DOHH2 (cell line): ENCODE results near the gene RASAL2.

Experiments used
- H3F3A ChIP-seq: fragments of 200-600 bp; sonication (generic), shearing (Covaris generic); 2 replicates; pipeline ENCODE4 v1.6.0; 2016; ENCODE audit warnings: antibody characterized with exemption, mild to moderate bottlenecking; ENCODE audit not compliant: control insufficient read depth, insufficient read depth
- H3K27ac ChIP-seq: fragments of 200-600 bp; sonication (generic); 2 replicates; pipeline ENCODE4 v1.5.1; 2014; ENCODE audit warnings: low read depth, mild to moderate bottlenecking, low read length, moderate library complexity
- H3K27me3 ChIP-seq: fragments of 200-600 bp; sonication (generic); 2 replicates; pipeline ENCODE4 v1.6.1; 2014; ENCODE audit warnings: mild to moderate bottlenecking, low read length, mixed read lengths; ENCODE audit not compliant: control insufficient read depth
- H3K36me3 ChIP-seq: fragments of 200-600 bp; sonication (generic); 2 replicates; pipeline ENCODE4 v1.6.1; 2014; ENCODE audit warnings: mild to moderate bottlenecking, low read length, moderate library complexity, mixed read lengths; ENCODE audit not compliant: control insufficient read depth
- H3K4me1 ChIP-seq: fragments of 200-600 bp; sonication (generic); 2 replicates; pipeline ENCODE4 v1.6.1; 2014; ENCODE audit warnings: mild to moderate bottlenecking, low read length, mixed read lengths; ENCODE audit not compliant: control insufficient read depth
- H3K4me2 ChIP-seq: fragments of 200-600 bp; sonication (generic); 2 replicates; pipeline ENCODE4 v1.6.0; 2014; ENCODE audit warnings: mild to moderate bottlenecking, low read length, moderate library complexity
- H3K4me3 ChIP-seq: fragments of 200-600 bp; sonication (generic); 2 replicates; pipeline ENCODE4 v1.5.1; 2014; ENCODE audit warnings: mild to moderate bottlenecking, low read length, mixed read lengths
- H3K79me2 ChIP-seq: fragments of 200-600 bp; sonication (generic); 2 replicates; pipeline ENCODE4 v1.6.1; 2014; ENCODE audit warnings: mild to moderate bottlenecking, low read length, mixed read lengths; ENCODE audit not compliant: control insufficient read depth
- H3K9me2 ChIP-seq: fragments of 200-600 bp; sonication (generic); replicated peaks from 2 replicates; pipeline ENCODE4 v1.6.1; 2014; ENCODE audit warnings: mild to moderate bottlenecking, low read length, mixed read lengths; ENCODE audit not compliant: control insufficient read depth
- H3K9me3 ChIP-seq: fragments of 200-600 bp; sonication (generic); 2 replicates; pipeline ENCODE4 v1.6.1; 2014; ENCODE audit warnings: antibody characterized with exemption, low read length, mixed read lengths; ENCODE audit not compliant: control insufficient read depth, insufficient read depth
- H4K20me1 ChIP-seq: fragments of 200-600 bp; sonication (generic); 2 replicates; pipeline ENCODE4 v1.6.0; 2014; ENCODE audit warnings: low read depth, mild to moderate bottlenecking, antibody characterized with exemption, low read length, moderate library complexity; ENCODE audit not compliant: control insufficient read depth, insufficient read depth
- EZH2phosphoT487 ChIP-seq: fragments of 200-600 bp; sonication (generic); IDR thresholded peaks from 2 replicates; pipeline ENCODE4 v1.6.1; 2017; ENCODE audit warnings: borderline replicate concordance, mild to moderate bottlenecking, antibody characterized with exemption, low read length, moderate library complexity, mixed read lengths
- TF ChIP-seq, protein P1 (sequence below): fragments of 200-600 bp; sonication (generic); IDR thresholded peaks from one replicate; pipeline ENCODE4 v1.5.1; 2014; ENCODE audit warnings: antibody characterized with exemption, mild to moderate bottlenecking, low read depth, low read length; ENCODE audit not compliant: poor library complexity, severe bottlenecking

The RASAL2 gene

DNA sequence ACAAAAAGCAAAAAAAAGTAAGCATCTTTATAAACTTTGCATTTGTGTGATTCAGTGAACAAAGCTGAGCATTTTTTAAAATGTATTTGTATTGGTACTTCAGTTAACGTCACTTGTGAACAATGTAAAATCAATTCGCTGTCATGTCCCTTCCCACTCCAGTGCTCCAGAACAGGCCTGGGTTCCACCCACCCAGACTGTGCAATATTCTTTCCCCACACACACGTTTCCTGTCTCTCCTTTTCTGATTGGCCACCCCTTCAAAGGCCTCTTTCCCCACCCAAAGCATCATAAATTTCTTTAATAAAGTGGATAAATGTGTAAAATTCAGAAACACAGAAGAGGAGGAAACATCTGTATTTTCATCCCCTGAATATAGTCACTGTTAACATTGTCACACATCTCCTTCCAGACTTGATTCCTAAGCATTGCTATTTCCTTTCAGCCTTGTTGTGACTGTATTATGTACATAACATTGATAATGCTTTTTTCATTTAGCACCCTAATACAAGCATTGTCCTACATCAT, 390.9 kb downstream of the RASAL2 start:
- Histone ChIP-seq H3K4me3 (no peak overlapping the region), H4K20me1 (no peaks in the 10 kb centered on the region), H3K4me1 (no peaks in the 10 kb centered on the region), H3K27ac (no peak overlapping the region), H3K9me2 (no peaks in the 10 kb centered on the region), H3K36me3 (no peaks in the 10 kb centered on the region), H3K9me3 (no peaks in the 10 kb centered on the region), H3K4me2 (no peak overlapping the region), H3F3A (no peaks in the 10 kb centered on the region), H3K27me3 (no peaks in the 10 kb centered on the region), H3K79me2 (no peaks in the 10 kb centered on the region)
- TF ChIP-seq, protein P1, sequence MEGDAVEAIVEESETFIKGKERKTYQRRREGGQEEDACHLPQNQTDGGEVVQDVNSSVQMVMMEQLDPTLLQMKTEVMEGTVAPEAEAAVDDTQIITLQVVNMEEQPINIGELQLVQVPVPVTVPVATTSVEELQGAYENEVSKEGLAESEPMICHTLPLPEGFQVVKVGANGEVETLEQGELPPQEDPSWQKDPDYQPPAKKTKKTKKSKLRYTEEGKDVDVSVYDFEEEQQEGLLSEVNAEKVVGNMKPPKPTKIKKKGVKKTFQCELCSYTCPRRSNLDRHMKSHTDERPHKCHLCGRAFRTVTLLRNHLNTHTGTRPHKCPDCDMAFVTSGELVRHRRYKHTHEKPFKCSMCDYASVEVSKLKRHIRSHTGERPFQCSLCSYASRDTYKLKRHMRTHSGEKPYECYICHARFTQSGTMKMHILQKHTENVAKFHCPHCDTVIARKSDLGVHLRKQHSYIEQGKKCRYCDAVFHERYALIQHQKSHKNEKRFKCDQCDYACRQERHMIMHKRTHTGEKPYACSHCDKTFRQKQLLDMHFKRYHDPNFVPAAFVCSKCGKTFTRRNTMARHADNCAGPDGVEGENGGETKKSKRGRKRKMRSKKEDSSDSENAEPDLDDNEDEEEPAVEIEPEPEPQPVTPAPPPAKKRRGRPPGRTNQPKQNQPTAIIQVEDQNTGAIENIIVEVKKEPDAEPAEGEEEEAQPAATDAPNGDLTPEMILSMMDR = no peak
- TF ChIP-seq EZH2phosphoT487 = no peak

- no peaks in the 10 kb centered on the region for H3K4me1 ChIP-seq
- no peak overlapping the region for H3K4me2 ChIP-seq
- H3K79me2 ChIP-seq = no peaks in the 10 kb centered on the region
- no peaks in the 10 kb centered on the region for H3K9me3 ChIP-seq
- TF ChIP-seq, protein P1 = no peak
- no peak for TF ChIP-seq EZH2phosphoT487
- no peak overlapping the region for H3K27ac ChIP-seq
- no peaks in the 10 kb centered on the region for H3F3A ChIP-seq
- H3K27me3 ChIP-seq = no peaks in the 10 kb centered on the region
- no peak overlapping the region for H3K4me3 ChIP-seq
- H3K36me3 ChIP-seq = no peaks in the 10 kb centered on the region
- no peaks in the 10 kb centered on the region for H3K9me2 ChIP-seq
- H4K20me1 ChIP-seq = no peaks in the 10 kb centered on the region
Measured at GRCh38 chr1:178485541-178485981, 391.7 kb downstream of the RASAL2 start.

GRCh38 chr1:178486100-178487069, 392.5 kb downstream of the RASAL2 start:
- H3K4me1 ChIP-seq = no peaks in the 10 kb centered on the region
- no peaks in the 10 kb centered on the region for H3K27me3 ChIP-seq
- no peak overlapping the region for H3K4me2 ChIP-seq
- TF ChIP-seq, protein P1 = no peak
- no peak for TF ChIP-seq EZH2phosphoT487
- no peak overlapping the region for H3K27ac ChIP-seq
- H4K20me1 ChIP-seq = no peaks in the 10 kb centered on the region
- no peaks in the 10 kb centered on the region for H3K9me3 ChIP-seq
- H3K4me3 ChIP-seq = no peak overlapping the region
- no peaks in the 10 kb centered on the region for H3K79me2 ChIP-seq
- no peaks in the 10 kb centered on the region for H3F3A ChIP-seq
- no peaks in the 10 kb centered on the region for H3K9me2 ChIP-seq
- H3K36me3 ChIP-seq = no peaks in the 10 kb centered on the region
